PFSK-1 (cell line): ENCODE results near the gene FGR.

ENCODE experiments used
- FOXP2 ChIP-seq: optimal IDR thresholded peaks from 2 replicates; pipeline ENCODE3; 2011; ENCODE audit warnings: borderline replicate concordance, control low read depth, inconsistent platforms; ENCODE audit not compliant: insufficient read depth; ENCODE audit errors: extremely low read length, extremely low read depth
- POLR2AphosphoS5 ChIP-seq: IDR thresholded peaks from 2 replicates; pipeline ENCODE4 v1.6.1; 2012; ENCODE audit warnings: low read depth, mild to moderate bottlenecking, control low read depth, low read length, moderate library complexity
- SIN3A ChIP-seq: IDR thresholded peaks from 2 replicates; pipeline ENCODE4 v1.6.1; 2012; ENCODE audit warnings: mild to moderate bottlenecking, low read length, moderate library complexity, borderline replicate concordance; ENCODE audit not compliant: insufficient read depth
- TAF1 ChIP-seq: IDR thresholded peaks from 2 replicates; pipeline ENCODE4 v1.6.1; 2012; ENCODE audit warnings: low read length, control low read depth, borderline replicate concordance; ENCODE audit not compliant: insufficient read depth
- TF ChIP-seq, protein P1 (sequence below), 2 experiments: IDR thresholded peaks; 2 replicates each; pipeline versions ENCODE4 v1.6.1 to v1.8.0; 2011 to 2012; ENCODE audit warnings: low read depth in 2 of 2, low read length in 2 of 2, control low read depth in 1 of 2, inconsistent platforms in 1 of 2, mild to moderate bottlenecking in 1 of 2, moderate library complexity in 1 of 2; ENCODE audit not compliant: insufficient read depth in 1 of 2

FGR gene

DNA sequence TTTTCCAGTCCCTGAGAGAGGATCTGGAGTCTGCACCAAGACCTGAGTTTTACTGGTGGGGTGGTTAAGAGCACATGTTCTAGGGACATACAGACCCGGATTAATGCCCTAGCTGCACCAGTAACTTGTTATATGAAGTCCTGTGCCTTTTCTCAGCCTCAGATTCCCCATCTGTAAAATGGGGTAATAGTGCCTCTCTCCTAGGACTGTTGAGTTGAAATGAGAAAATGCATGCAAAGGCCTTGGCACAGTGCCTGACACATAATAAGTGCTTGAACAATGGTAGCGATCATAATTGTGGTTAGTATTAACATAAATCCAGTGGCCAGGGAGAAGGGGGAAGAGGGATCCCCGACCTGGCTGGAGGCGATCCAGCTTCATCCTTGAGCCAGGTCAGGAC is 43.4 kb downstream of the FGR start:
- TF ChIP-seq POLR2AphosphoS5, result no peak
- TF ChIP-seq, protein P1, sequence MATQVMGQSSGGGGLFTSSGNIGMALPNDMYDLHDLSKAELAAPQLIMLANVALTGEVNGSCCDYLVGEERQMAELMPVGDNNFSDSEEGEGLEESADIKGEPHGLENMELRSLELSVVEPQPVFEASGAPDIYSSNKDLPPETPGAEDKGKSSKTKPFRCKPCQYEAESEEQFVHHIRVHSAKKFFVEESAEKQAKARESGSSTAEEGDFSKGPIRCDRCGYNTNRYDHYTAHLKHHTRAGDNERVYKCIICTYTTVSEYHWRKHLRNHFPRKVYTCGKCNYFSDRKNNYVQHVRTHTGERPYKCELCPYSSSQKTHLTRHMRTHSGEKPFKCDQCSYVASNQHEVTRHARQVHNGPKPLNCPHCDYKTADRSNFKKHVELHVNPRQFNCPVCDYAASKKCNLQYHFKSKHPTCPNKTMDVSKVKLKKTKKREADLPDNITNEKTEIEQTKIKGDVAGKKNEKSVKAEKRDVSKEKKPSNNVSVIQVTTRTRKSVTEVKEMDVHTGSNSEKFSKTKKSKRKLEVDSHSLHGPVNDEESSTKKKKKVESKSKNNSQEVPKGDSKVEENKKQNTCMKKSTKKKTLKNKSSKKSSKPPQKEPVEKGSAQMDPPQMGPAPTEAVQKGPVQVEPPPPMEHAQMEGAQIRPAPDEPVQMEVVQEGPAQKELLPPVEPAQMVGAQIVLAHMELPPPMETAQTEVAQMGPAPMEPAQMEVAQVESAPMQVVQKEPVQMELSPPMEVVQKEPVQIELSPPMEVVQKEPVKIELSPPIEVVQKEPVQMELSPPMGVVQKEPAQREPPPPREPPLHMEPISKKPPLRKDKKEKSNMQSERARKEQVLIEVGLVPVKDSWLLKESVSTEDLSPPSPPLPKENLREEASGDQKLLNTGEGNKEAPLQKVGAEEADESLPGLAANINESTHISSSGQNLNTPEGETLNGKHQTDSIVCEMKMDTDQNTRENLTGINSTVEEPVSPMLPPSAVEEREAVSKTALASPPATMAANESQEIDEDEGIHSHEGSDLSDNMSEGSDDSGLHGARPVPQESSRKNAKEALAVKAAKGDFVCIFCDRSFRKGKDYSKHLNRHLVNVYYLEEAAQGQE (IDR thresholded peaks at IDR 0.05; ENCODE audit: insufficient read depth in 1 of 2, low read depth in 2 of 2, low read length in 2 of 2), result no peak
- TF ChIP-seq FOXP2, result no peak
- TF ChIP-seq SIN3A, result no peak
- TF ChIP-seq TAF1, result no peak

DNA sequence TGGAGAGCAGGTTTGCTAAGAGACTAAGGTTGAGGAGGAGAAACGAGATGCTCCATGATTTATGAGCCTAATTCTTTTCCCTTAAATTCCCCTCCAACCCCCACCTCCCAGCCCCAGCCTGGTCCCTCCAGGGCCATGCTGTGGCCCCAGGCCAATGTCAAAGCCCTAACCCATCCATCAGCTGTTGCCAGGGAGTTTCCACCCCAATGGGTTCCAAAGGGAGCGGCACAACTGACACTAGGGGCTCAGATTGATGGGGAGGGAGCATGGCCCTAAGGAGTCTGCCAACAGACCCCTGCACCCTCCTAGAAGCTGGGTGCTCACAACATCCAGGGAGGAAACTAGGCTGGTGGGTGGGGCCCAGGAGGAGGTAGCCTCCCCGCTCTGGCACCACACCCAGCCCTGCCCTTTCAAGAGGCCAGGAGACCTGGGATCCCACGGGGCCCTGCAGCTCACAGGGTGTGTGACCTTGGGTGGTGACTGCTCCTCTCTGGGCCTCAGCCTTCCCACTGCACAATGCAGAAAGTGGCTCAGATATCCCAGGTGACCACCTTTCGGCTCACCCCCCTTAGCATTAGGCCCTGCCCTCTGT is 44.0 kb downstream of the FGR start:
- TF ChIP-seq, protein P1 (IDR thresholded peaks at IDR 0.05; ENCODE audit: insufficient read depth in 1 of 2, low read depth in 2 of 2, low read length in 2 of 2), result no peak
- no peak for TF ChIP-seq POLR2AphosphoS5
- TF ChIP-seq TAF1, result no peak
- TF ChIP-seq SIN3A, result no peak
- TF ChIP-seq FOXP2, result no peak

DNA sequence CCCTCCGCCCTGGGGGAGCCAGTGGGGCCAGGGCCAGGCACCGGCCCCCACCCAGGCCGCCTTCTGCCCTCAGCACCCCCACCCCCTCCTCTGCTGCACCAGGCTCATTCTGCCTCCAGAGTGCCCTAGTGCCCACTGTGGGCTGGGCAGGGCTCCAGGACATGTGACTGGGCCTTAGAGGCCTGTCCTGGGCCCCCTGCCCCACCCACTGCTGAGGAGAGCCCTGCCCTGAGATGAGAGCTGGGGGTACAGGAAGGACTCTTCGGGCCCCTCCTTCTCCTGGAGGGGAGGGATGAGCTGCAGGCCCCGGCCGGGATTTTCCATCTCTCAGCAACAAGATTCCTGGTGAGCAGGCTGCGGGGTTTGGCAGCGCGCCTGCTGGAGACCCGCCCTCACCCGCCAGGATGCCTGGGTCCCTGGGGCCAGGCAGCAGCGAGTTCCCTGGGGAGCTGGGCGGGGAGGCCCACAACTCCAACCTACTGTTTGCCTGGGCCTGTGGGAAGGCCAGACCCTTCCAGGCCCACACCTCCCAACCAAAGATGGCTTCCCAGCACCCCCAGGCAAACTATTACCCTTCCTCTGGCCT is 45.1 kb downstream of the FGR start:
- no peak for TF ChIP-seq SIN3A
- TF ChIP-seq TAF1, result no peak
- TF ChIP-seq, protein P1 (IDR thresholded peaks at IDR 0.05; ENCODE audit: insufficient read depth in 1 of 2, low read depth in 2 of 2, low read length in 2 of 2), result no peak
- TF ChIP-seq POLR2AphosphoS5, result no peak
- no peak for TF ChIP-seq FOXP2

DNA sequence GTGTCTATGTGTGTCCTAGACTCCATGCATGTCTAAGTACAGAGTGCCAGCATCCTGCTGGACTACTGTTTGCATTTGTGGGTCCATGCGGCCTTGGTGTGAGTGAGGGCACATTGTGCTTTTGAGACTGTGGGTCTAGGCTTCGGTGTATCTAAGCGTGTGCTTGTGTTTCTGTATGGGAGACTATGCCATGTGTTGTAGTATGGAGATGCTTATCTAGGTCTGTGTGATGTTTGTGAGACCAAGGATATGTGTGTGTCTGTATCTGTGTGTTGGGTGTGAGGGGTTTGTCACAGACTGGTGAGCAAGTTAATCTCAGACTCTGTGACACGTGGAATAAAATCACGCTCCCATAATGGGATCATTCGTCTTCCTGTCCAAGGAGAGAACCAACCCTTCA is 45.5 kb downstream of the FGR start:
- no peak for TF ChIP-seq FOXP2
- no peak for TF ChIP-seq POLR2AphosphoS5
- TF ChIP-seq, protein P1 (IDR thresholded peaks at IDR 0.05; ENCODE audit: insufficient read depth in 1 of 2, low read depth in 2 of 2, low read length in 2 of 2), result no peak
